GDM1 (cell line): ENCODE measurements around the gene KIRREL3.
A peak's percentile ranks its signal among the peaks of the same experiment; 100 is the strongest.

Experiments used
- DNase-seq: peaks from one replicate; lab custom pipeline; 2025; lab: John Stamatoyannopoulos, UW

The KIRREL3 gene

GRCh38 chr11:126997196-126997595, 3.4 kb downstream of the KIRREL3 start:
- no peak for DNase-seq

GRCh38 chr11:126996036-126996804, 4.3 kb downstream of the KIRREL3 start:
- DNase-seq = no peak

DNA sequence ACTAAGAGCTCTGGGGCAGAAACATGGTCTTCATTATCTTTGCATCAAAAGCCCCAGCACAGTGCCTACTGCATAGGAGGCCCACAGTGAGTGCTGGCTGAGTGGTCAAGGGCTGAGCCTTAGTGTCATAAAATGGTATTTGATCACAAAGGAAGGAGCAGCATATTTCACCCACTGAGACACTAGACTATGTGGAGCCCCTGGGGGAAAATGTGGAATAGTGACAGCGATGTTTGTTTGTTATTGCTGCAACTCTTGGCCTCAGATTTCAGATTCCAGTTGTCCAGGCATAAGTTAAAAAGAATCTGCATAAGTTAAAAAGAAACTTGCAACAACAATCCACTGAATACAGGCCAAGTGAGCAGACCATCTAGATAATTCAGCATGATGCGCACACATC, 7.0 kb downstream of the KIRREL3 start:
- no peak for DNase-seq

DNA sequence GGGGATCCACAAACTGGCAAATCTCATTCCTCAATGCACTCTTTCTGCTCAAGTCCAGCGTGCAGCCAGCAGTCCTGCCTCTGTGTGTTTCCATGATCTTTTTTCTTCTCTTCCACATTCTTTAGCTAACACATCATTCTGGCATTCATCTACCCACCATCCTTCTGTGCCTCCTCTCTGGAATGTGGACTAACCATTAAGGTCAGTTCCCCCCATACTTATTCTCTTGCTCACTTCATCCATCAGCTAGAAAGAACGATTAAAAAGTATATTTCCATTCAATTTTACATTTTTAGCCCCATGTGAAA, 7.8 kb downstream of the KIRREL3 start:
- DNase-seq = no peak

- no peak for DNase-seq
Measured at GRCh38 chr11:126992065-126992803, 8.3 kb downstream of the KIRREL3 start.

DNA sequence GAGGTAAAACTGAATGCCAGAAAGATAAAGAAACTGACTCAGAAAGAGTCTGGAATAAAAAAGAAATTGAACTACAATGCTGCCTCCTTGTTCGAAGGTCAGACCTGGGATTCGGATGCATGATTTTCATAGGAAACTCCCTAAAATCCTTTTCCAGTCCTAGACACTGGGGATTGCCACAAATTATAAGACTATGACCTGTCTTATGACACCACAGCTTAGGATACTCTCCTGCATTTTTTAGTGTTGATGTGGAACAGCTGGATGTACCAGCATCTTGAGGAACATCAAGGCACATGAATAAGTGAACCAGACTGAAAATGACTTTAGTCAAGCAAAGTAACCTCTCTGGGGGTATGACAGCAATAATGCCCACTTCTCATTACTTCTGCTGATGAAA, 9.0 kb downstream of the KIRREL3 start:
- DNase-seq = no peak

GRCh38 chr11:126990716-126991480, 9.7 kb downstream of the KIRREL3 start:
- DNase-seq = no peak

- peak; percentile 26 for DNase-seq
Measured at GRCh38 chr11:126989942-126990715, 10.4 kb downstream of the KIRREL3 start.

DNA sequence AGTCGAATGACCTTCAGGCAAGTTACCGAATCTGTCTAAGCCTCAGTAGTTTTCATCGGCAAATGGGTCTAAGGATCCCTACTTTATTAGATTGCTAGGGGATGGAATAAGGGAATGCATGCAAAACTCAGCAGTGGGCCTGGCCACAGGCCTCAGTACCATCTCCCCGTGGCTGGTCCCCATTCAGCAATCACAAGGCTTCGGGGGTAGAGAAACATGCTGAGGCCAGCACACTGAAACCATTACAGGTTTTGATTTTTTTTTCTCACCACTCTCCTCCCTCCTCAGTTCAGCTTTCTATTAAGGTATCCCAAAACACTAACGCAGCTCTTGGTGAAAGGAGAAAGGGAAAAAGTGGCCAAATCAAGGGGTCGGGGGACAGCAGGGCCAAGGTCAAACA, 11.9 kb downstream of the KIRREL3 start:
- DNase-seq = no peak

- DNase-seq = no peak
Measured at GRCh38 chr11:126981635-126982034, 18.9 kb downstream of the KIRREL3 start.

GRCh38 chr11:126978911-126979310, 21.7 kb downstream of the KIRREL3 start:
- DNase-seq = no peak

DNA sequence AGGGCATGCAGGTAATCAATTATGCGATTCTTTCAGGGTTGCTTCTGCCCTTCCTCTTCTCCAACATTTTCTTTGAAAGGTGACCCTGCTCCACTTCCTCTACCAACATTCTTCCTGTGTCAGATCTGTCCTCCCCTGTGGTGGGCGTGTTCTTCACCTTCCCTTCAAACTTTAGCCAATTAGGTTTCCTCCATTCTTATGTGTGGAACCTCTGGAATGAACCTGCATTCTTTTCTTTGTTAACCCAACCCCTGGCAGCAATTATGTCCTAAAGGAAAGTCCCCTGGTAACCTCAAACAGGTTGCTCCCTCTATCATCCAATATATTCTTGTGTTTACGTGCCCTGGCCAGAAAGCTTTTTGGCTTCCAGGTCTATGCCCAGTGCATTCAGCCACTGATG, 22.4 kb downstream of the KIRREL3 start:
- no peak for DNase-seq

- DNase-seq = no peak
Measured at GRCh38 chr11:126973051-126973450, 27.5 kb downstream of the KIRREL3 start.

DNA sequence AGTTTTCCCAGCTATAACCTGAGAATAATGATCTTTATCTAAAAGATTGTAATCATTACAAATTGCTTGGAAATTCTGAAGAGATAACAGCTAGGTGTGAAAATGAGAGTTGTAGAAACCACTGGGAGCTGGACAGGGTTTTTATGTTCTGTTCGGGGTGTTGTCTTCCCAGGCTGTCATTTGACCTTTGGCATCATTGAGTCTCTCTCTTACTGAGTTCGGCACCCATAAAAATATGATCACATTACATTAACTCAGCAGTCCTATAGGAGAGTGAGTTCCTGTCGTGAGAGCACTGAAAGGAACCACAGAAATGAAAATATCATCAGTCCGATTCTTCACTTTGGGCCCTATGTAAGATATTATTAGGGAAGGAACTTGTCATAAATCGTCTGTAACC, 29.3 kb downstream of the KIRREL3 start:
- no peak for DNase-seq

- DNase-seq = no peak
Measured at GRCh38 chr11:126969865-126970479, 30.6 kb downstream of the KIRREL3 start.

GRCh38 chr11:126968915-126969314, 31.7 kb downstream of the KIRREL3 start:
- no peak for DNase-seq

DNA sequence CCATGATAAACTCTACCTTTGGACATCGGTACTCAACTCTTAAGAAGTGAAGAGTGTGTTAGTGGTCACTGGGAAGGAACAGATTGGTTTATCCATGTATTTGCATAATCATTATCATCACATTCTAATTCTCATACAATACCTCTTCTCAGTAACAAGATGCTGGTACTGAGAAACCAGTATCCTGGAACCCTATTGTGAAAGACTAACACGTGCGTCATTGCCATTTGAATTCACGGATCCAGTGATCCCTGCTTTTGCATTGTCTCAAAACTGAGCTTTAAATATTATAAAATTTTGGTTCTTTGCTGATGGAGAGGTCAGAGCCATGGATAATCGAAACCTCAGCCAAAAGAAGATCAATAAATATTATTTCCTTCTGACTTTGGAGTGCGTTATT, 35.2 kb downstream of the KIRREL3 start:
- DNase-seq = no peak

GRCh38 chr11:126963603-126964363, 36.8 kb downstream of the KIRREL3 start:
- DNase-seq = no peak

- no peak for DNase-seq
Measured at GRCh38 chr11:126963115-126963514, 37.5 kb downstream of the KIRREL3 start.

DNA sequence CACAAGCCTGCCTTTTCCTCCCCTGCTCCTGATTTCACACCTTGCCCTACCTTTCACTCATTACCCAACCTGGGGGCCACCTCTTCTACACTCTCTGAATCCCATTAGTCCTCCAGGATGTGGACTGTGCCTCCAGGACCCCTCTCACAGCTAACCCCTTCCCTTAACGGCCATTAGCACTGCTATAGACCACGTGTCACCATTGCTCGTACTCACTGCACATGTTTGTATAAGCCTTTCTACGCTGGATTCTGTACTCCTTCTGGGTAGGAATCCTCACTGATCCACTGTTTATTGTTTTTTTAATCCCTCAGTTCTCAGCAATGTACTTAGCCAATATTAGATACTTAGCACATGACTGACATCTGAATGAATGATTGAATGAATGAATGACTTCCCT, 40.9 kb downstream of the KIRREL3 start:
- no peak for DNase-seq

DNA sequence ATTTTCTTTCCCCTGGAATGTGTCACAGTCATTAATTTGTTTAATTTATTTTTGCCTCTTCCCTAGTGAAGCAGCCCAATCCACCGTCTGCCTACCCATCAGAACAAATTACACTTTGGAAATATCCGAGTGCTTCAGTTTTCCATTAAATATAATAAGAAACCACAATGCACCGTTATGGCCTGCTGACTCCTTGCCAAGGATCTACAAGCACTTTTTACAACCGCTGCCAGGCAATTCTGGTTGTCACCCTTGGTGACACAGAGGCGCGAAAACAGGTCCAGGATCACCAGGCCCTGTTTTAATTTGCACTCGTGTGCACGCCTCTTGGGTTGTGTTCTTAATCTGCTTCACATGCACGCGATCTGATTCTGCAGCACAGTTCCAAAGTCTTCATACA, 43.9 kb downstream of the KIRREL3 start:
- DNase-seq = no peak
